GM18951 (cell line): ENCODE measurements around the gene TMEM213.

Source experiments
- POLR2A ChIP-seq: IDR thresholded peaks from 4 replicates; pipeline ENCODE4 v1.6.1; 2011; ENCODE audit warnings: mild to moderate bottlenecking; ENCODE audit not compliant: insufficient read length, insufficient read depth; ENCODE audit errors: extremely low read depth
- in situ Hi-C: fragments of 300-500 bp; cut with MboI; formaldehyde crosslinking; loops from one replicate; pipeline ENCODE4 v1.12.0; 2022; ENCODE audit warnings: low sequenced_read_pairs, mixed read lengths, inconsistent platforms; ENCODE audit not compliant: unreplicated experiment

Gene TMEM213, protein sequence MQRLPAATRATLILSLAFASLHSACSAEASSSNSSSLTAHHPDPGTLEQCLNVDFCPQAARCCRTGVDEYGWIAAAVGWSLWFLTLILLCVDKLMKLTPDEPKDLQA

GRCh38 chr7:138797715-138798320 lies at the start of gene TMEM213, which contains the start of gene ATP6V0A4:
Gene TMEM213 (plus strand): TSS chr7:138797994. CDS start chr7:138798105, 111 bp downstream.
Gene ATP6V0A4 (minus strand): TSS chr7:138798196. CDS start chr7:138771247, 26,949 bp downstream.
- TF ChIP-seq POLR2A, result no peak
- in situ Hi-C loops, result no loop called here

- no peak for TF ChIP-seq POLR2A
- in situ Hi-C loops, result loop anchor here (25.0 kb wide), 3 partner anchors 286 to 836 kb away; partner anchors contain the start of gene TRIM24
Observed at GRCh38 chr7:138748666-138749065, 49.1 kb upstream of the TMEM213 start.

GRCh38 chr7:138749960-138750359 lies 47.8 kb upstream of the TMEM213 start:
- in situ Hi-C loops, result loop anchor here (25.0 kb wide), 3 partner anchors 288 to 838 kb away; partner anchors contain the start of gene TRIM24
- TF ChIP-seq POLR2A, result no peak

DNA sequence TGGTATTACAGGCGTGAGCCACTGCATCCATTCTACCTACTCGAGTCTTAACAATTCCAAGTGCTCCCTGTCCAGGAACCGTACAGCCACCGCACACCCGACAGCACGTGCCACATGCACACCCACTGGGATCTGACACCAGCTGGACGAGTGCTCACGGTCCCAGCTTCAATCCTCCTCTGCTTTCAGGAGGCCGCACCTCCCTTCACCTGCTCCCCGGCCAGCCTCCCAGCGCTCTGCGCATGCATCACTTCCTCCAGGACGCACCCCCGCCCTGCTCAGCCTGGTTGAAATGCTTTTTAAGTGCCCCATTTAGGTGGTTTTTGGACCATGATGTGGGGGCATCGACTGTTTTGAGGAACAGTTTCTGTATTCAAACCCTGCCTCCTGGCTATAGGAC lies 47.3 kb upstream of the TMEM213 start:
- in situ Hi-C loops, result no loop called here
- no peak for TF ChIP-seq POLR2A

DNA sequence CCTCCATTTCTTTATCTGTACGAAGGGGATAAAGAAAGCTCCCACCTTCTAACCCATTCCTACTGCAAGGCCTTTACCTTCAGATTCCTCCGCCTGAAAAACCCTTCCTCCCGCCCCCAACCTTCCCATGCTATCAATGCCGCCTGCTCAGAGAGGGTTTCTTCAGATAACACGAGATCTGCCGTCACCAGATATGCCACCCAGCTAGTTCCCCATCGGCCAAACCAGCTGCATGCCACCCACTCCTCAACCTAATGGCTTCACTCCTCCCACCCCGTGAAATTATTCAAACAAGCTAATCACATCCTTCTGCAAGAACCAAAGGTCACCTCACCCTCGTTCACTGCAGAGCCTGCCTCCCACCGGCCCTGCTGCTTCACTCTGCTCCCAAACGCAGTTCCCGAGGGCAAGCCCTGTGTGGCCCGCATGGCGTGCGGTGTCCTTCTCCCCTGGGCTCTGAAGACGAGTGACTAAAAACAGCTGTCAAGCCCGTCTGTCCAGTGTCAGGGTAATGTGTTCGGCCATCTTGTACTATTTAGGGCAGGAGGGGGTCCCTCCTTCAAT lies 46.8 kb upstream of the TMEM213 start:
- TF ChIP-seq POLR2A, result no peak
- in situ Hi-C loops, result no loop called here

GRCh38 chr7:138752518-138753149 lies 45.2 kb upstream of the TMEM213 start:
- no peak for TF ChIP-seq POLR2A
- in situ Hi-C loops, result no loop called here

GRCh38 chr7:138753150-138753518 lies 44.7 kb upstream of the TMEM213 start:
- TF ChIP-seq POLR2A, result no peak
- in situ Hi-C loops, result no loop called here

GRCh38 chr7:138753610-138754009 lies 44.2 kb upstream of the TMEM213 start:
- in situ Hi-C loops, result no loop called here
- no peak for TF ChIP-seq POLR2A

DNA sequence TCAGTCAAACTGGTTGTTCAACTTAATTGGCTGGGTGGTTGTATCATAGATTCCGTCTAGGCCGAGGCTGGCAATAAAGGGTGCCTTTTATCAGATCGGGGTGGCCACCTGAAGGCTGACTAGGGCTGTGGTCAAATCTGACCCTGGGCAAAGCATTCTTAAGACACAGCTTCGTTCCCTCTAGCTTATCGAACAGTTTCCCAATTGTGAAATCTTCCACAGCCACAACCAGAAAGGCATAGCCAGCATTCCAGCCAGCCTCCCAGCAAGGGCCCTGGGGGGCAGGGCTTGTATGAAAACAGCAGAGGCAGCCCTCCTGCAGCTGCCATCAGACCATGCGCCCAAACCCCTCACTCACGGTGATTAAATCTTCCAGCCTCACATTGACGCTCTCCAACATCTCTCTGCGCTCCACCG lies 42.5 kb upstream of the TMEM213 start:
- no peak for TF ChIP-seq POLR2A

DNA sequence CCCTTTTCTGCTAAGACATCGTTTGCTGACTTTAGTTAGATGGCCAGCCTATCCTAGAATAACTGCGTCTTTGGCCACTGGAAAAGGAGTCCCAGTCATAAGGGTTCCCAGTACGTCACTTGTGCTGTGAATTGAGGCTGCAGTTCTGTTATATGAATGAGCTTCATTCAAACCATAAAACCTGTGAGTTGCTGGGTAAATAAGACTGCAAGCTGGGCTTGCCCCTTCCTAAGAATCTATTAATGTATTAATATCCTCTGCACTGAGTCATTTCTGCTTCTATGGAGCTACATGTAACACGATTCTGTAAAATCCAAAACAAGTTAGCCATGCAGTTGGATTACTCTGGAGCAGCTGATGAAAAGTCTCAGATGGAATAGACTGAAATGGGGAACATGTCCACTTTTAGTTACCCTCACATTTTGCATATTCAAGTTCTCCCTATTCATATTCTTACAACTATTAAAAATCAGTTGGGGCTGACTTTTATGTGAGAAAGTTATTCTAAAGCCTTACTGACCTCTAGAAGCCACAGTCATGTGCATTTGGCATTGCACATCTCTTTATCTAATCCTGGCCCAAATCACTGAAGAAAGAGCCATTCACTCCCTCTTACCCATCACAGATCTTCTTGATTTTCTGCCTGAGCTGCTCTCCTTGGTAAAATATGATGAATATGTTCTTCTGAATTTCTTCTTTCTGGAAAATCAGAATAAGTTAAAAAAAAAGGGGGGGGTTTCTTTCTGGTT lies 41.8 kb upstream of the TMEM213 start:
- in situ Hi-C loops, result no loop called here
- no peak for TF ChIP-seq POLR2A

More for the DNA sequence above, 42.5 kb upstream of the TMEM213 start:
- in situ Hi-C loops, result no loop called here

- in situ Hi-C loops, result no loop called here
- no peak for TF ChIP-seq POLR2A
Observed at GRCh38 chr7:138756591-138757242, 41.1 kb upstream of the TMEM213 start.

DNA sequence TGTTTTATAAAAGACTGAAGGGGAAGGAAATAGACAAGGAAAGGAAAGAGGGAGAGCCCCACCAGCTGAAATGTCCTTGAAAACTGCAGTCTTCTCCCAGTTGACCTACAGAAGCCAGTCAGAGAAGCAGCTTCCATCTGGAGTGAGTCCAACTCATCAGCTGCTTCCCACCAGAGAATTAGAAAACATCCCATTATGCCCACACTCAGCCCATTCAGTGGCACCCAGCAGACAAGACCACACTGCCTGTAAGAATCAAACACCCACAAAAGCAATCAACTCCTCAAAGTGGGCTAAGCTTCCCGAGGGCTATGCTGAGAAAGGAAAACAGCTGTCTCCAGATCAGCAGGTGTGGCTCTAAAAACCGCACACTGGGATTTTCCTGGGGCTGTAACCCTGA lies 29.6 kb upstream of the TMEM213 start:
- in situ Hi-C loops, result no loop called here
- TF ChIP-seq POLR2A, result no peak
